Measurements from ENCODE around the gene COL15A1. TPM values are rescaled to one million over a fixed set of nuclear protein-coding genes. Genes with fewer than 3 reads are reported as not detected.

The COL15A1 gene
- total RNA-seq, 1 experiment from 2014 or later, result 0.10 TPM

GRCh38 chr9:98940276-98940675, 3.4 kb upstream of the COL15A1 start:
- Histone ChIP-seq H3K27ac (ENCODE audit: low read length) (no peak overlapping the region), H3K4me3 (ENCODE audit: low read depth in 2 of 2, low read length in 2 of 2) (no peak overlapping the region), H3K27me3 (ENCODE audit: control insufficient read depth, insufficient read depth, low read length) (peaks cover 11% of the 10 kb centered on the region), H3K36me3 (ENCODE audit: control insufficient read depth, insufficient read depth, low read length) (no peaks in the 10 kb centered on the region), H3K4me1 (ENCODE audit: control insufficient read depth, insufficient read depth, low read length) (no peaks in the 10 kb centered on the region; the same call in 1 of the 2 replicates), H3K9me3 (ENCODE audit: control insufficient read depth, insufficient read depth, low read depth, low read length) (no peaks in the 10 kb centered on the region)
- intact Hi-C loops (cut with micrococcal nuclease; ENCODE audit: unreplicated experiment), result no loop called here
- in situ Hi-C loops (cut with HindIII; ENCODE audit: low pct_unique_long_range_greater_than_20kb, low sequenced_read_pairs), result no loop called here
- DNase-seq (ENCODE audit: low read depth, low spot score) (no peak), ATAC-seq (no peak)
- POLR2A ChIA-PET, result no interaction called here
- BruUV-seq (replicated peaks), result no TSS peak
- CTCF ChIA-PET, result no interaction called here
- TF ChIP-seq REST (IDR thresholded peaks at IDR 0.05; ENCODE audit: insufficient read depth in 1 of 2, low read depth in 2 of 2, low read length in 1 of 2), result no peak
- TF ChIP-seq TCF7L2 (IDR thresholded peaks at IDR 0.05; ENCODE audit: low read depth, low read length), result no peak
- TF ChIP-seq SIN3A (IDR thresholded peaks at IDR 0.05; ENCODE audit: borderline replicate concordance, insufficient read depth, low read depth, low read length), result no peak
- no peak for TF ChIP-seq CTCF (IDR thresholded peaks at IDR 0.05)
- TF ChIP-seq POLR2AphosphoS5 (IDR thresholded peaks at IDR 0.05; ENCODE audit: low read depth, low read length), result no peak

- ChIA-PET POLR2A (no interaction called here), CTCF (no interaction called here)
- no TSS peak for BruUV-seq (replicated peaks)
- no peak for TF ChIP-seq REST (IDR thresholded peaks at IDR 0.05; ENCODE audit: insufficient read depth in 1 of 2, low read depth in 2 of 2, low read length in 1 of 2)
- no peak for TF ChIP-seq CTCF (IDR thresholded peaks at IDR 0.05)
- TF ChIP-seq TCF7L2 (IDR thresholded peaks at IDR 0.05; ENCODE audit: low read depth, low read length), result no peak
- TF ChIP-seq POLR2AphosphoS5 (IDR thresholded peaks at IDR 0.05; ENCODE audit: low read depth, low read length), result no peak
- TF ChIP-seq SIN3A (IDR thresholded peaks at IDR 0.05; ENCODE audit: borderline replicate concordance, insufficient read depth, low read depth, low read length), result no peak
- no peaks in the 10 kb centered on the region for H3K9me3 ChIP-seq (ENCODE audit: control insufficient read depth, insufficient read depth, low read depth, low read length)
- intact Hi-C loops (cut with micrococcal nuclease; ENCODE audit: unreplicated experiment), result no loop called here
- in situ Hi-C loops (cut with HindIII; ENCODE audit: low pct_unique_long_range_greater_than_20kb, low sequenced_read_pairs), result no loop called here
- no peak for DNase-seq (ENCODE audit: low read depth, low spot score)
- H3K4me3 ChIP-seq (ENCODE audit: low read depth in 2 of 2, low read length in 2 of 2), result no peak overlapping the region
- H3K27me3 ChIP-seq (ENCODE audit: control insufficient read depth, insufficient read depth, low read length), result peaks cover 14% of the 10 kb centered on the region
- H3K36me3 ChIP-seq (ENCODE audit: control insufficient read depth, insufficient read depth, low read length), result no peaks in the 10 kb centered on the region
- no peaks in the 10 kb centered on the region; the same call in 1 of the 2 replicates for H3K4me1 ChIP-seq (ENCODE audit: control insufficient read depth, insufficient read depth, low read length)
- no peak for ATAC-seq
- H3K27ac ChIP-seq (ENCODE audit: low read length), result no peak overlapping the region
Observed at GRCh38 chr9:98941946-98942523, 1.7 kb upstream of the COL15A1 start.

Data from Panc1 (cell line).